ENCODE measurements around the gene THSD4. TPM values are rescaled to one million over a fixed set of nuclear protein-coding genes. Genes with fewer than 3 reads are reported as not detected.

THSD4 gene
- total and polyA plus RNA-seq, 9 of the 15 experiments (the other 6 are each of a cell fraction or from before 2014, with no cell fraction given) = 0.04 TPM; not detected in 5

DNA sequence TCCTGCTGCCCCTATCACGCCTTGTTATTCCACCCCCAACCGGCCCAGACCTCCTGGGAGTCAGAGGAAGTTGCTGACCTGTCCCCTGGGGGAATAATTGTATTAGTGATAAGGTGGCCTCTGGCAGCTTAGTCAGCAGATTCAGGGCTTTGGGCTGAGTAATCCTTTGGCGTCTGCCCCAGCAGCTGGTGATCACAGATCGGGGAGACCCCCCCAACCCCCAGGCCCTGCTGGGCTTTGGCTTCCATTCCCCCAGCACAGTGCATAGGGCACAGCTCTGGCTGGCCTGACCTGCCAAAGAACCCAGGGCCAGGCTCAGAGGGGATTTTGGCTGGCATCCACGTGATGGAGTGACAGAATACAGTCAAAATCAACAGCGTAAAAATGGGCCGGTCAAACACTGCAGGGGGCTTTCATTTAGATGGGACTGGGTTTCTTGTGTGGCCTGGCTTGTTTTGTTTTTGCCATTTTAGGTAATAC lies 691.2 kb downstream of the THSD4 start (continued):
- TF ChIP-seq, protein P1, sequence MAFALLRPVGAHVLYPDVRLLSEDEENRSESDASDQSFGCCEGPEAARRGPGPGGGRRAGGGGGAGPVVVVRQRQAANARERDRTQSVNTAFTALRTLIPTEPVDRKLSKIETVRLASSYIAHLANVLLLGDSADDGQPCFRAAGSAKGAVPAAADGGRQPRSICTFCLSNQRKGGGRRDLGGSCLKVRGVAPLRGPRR (CRISPR knock-in tag; IDR thresholded peaks at IDR 0.05) = no peak
- TF ChIP-seq MAFK (IDR thresholded peaks at IDR 0.05; ENCODE audit: low read length) (peak; percentile 81), ZNF316 (IDR thresholded peaks at IDR 0.05) (peak; percentile 90), ZNF232 (CRISPR knock-in tag; IDR thresholded peaks at IDR 0.05) (no peak), SMARCB1 (IDR thresholded peaks at IDR 0.05; ENCODE audit: insufficient read length, low read depth) (no peak), HNRNPUL1 (IDR thresholded peaks at IDR 0.05; ENCODE audit: low read length) (no peak), ZFP1 (CRISPR knock-in tag; IDR thresholded peaks at IDR 0.05) (no peak), CXXC5 (CRISPR knock-in tag; IDR thresholded peaks at IDR 0.05) (no peak), FOXM1 (IDR thresholded peaks at IDR 0.05; ENCODE audit: low read depth) (no peak), FOXM1 (CRISPR knock-in tag; IDR thresholded peaks at IDR 0.05; ENCODE audit: low read depth) (no peak), FOSL1 (tag; conservative IDR thresholded peaks at IDR 0.05) (0 out of 2 replicates have a peak, but pooled peaks have one; percentile 15), CBFA2T3 (IDR thresholded peaks at IDR 0.05) (peak; percentile 33; the same call in 1 of the 2 replicates), BACH1 (tag; IDR thresholded peaks at IDR 0.05) (peak; percentile 61; the same call in 1 of the 2 replicates)
- TF ChIP-seq, protein P2, sequence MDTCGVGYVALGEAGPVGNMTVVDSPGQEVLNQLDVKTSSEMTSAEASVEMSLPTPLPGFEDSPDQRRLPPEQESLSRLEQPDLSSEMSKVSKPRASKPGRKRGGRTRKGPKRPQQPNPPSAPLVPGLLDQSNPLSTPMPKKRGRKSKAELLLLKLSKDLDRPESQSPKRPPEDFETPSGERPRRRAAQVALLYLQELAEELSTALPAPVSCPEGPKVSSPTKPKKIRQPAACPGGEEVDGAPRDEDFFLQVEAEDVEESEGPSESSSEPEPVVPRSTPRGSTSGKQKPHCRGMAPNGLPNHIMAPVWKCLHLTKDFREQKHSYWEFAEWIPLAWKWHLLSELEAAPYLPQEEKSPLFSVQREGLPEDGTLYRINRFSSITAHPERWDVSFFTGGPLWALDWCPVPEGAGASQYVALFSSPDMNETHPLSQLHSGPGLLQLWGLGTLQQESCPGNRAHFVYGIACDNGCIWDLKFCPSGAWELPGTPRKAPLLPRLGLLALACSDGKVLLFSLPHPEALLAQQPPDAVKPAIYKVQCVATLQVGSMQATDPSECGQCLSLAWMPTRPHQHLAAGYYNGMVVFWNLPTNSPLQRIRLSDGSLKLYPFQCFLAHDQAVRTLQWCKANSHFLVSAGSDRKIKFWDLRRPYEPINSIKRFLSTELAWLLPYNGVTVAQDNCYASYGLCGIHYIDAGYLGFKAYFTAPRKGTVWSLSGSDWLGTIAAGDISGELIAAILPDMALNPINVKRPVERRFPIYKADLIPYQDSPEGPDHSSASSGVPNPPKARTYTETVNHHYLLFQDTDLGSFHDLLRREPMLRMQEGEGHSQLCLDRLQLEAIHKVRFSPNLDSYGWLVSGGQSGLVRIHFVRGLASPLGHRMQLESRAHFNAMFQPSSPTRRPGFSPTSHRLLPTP (IDR thresholded peaks at IDR 0.05; ENCODE audit: borderline replicate concordance, extremely low read depth, insufficient read length) = no peak
- TF ChIP-seq, protein P3, sequence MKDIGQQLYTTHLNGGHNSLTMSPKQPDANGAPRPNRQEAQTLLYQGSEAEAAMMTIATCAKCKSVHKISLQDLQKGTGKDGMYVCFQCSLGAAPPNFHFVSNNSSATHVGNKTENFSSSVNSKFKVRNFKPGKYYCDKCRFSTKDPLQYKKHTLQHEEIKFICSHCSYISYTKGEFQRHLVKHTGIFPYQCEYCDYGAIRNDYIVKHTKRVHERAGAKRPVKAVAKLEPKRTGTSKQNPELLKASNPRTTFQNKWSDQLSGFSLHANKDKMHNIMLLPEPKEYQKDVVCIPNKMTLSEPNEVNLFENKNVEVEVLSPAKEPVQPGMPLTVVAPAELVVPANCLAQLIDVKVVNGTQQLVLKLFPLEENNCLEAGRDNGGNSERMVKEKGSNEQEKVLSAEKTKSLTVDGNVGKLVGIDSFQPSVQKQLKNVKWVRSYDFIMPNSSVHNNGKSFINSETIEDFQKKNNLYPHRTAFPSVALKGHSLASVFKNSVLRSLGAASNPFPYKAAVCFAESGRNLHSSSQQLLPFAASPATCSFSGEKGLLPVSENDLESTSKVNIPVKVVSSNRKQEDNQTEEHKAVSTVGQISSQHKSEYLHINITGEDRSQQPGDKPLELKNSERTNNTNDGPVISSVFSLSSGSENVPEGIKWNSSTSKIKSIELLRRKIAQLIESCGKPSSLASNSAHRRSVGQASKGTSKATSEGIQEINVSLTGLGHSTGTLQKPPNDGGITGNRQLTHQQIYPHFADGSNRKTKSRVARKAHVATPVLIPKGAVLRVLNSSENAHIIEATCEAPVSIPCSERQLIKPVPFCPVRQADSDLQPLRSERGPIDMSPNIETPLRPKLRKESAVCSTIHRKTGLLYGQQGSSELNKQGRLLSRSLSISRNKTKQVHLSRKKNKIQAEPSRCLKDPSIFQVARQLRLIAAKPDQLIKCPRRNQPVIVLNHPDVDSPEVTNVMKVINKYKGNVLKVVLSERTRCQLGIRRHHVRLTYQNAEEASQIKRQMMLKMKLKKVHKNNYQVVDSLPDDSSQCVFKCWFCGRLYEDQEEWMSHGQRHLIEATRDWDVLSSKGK (CRISPR knock-in tag; IDR thresholded peaks at IDR 0.05) = no peak
